ENCODE data around the gene NAT16.

- TF ChIP-seq CTCF (IDR thresholded peaks at IDR 0.05) (peak; percentile 37), RFX5 (IDR thresholded peaks at IDR 0.05; ENCODE audit: low read length) (no peak), RCOR1 (IDR thresholded peaks at IDR 0.05; ENCODE audit: low read length) (no peak), TCF12 (IDR thresholded peaks at IDR 0.05) (no peak), FOXM1 (IDR thresholded peaks at IDR 0.05; ENCODE audit: low read depth) (no peak)
- TF ChIP-seq, protein P1, sequence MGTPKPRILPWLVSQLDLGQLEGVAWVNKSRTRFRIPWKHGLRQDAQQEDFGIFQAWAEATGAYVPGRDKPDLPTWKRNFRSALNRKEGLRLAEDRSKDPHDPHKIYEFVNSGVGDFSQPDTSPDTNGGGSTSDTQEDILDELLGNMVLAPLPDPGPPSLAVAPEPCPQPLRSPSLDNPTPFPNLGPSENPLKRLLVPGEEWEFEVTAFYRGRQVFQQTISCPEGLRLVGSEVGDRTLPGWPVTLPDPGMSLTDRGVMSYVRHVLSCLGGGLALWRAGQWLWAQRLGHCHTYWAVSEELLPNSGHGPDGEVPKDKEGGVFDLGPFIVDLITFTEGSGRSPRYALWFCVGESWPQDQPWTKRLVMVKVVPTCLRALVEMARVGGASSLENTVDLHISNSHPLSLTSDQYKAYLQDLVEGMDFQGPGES (IDR thresholded peaks at IDR 0.05; ENCODE audit: low read depth, low read length) = no peak
These were observed 36.8 kb upstream of the NAT16 start for GRCh38 chr7:101216860-101217387.

Measured in SK-N-SH (cell line).